Vagina (tissue), 2 donors: ENCODE results near the gene CCL11.

Source experiments
- CTCF ChIP-seq, 3 experiments: fragments of 450-650 bp in 2 of 3; fragments of 200-600 bp in 1 of 3; sonication (generic) in 1 of 3; IDR thresholded peaks; one replicate each; pipeline ENCODE4 v1.5.1; 2017 to 2019; ENCODE audit warnings: antibody characterized with exemption in 3 of 3, mild to moderate bottlenecking in 2 of 3, moderate library complexity in 2 of 3
- POLR2A ChIP-seq, 2 donors: fragments of 450-650 bp; IDR thresholded peaks; one replicate each; pipeline ENCODE4 v1.6.1; 2017; ENCODE audit warnings: antibody characterized with exemption in 2 of 2, mild to moderate bottlenecking in 2 of 2, moderate library complexity in 2 of 2

GRCh38 chr17:34301986-34302385 lies 16.4 kb downstream of the CCL11 start:
- TF ChIP-seq CTCF (IDR thresholded peaks at IDR 0.05), result no peak
- no peak for TF ChIP-seq POLR2A (IDR thresholded peaks at IDR 0.05)
